ENCODE results near the gene ONECUT2. TPM values are rescaled to one million over a fixed set of nuclear protein-coding genes. Genes with fewer than 3 reads are reported as not detected.

Gene ONECUT2
- total RNA-seq, 2 experiments from 2014 or later: not detected

DNA sequence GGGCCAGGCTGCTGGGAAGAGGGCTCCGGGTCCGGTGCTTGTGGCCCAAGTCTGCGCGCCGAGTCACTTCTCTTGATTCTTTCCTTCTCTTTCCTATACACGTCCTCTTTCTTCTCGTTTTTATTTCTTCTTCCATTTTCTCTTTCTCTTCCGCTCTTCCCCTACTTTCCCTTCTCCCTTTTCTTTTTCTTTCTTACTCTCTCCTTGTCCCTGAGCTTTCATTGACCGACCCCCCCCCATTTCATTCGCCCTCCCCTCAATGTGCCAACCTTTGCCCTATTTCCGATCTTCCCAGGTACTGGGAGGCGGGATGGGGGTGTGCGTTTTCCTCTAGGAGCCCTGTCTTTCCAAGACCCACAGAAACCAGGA, 1.8 kb downstream of the ONECUT2 start:
- Mint-ChIP-seq H3K27ac (no peak overlapping the region), H3K4me3 (peak overlapping the region; percentile 74), H3K27me3 (peaks cover 94% of the 10 kb centered on the region), H3K36me3 (no peaks in the 10 kb centered on the region), H3K4me1 (peaks cover 45% of the 10 kb centered on the region), H3K9me3 (peaks cover 6% of the 10 kb centered on the region)
- DNase-seq: no peak

DNA sequence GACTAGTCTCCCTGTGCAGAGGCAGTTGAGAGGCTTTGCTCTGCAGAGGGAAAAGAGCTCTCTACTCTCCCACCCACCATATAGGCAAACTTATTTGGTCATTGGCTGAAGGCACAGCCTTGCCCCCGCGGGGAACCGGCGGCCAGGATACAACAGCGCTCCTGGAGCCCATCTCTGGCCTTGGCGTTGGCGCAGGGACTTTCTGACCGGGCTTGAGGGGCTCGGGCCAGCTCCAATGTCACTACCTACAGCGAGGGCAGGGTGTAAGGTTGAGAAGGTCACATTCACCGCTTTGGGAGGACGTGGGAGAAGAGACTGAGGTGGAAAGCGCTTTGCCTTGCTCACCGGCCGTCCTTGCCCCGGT, 2.2 kb downstream of the ONECUT2 start:
- Mint-ChIP-seq H3K27ac (peak overlapping the region; percentile 48), H3K4me3 (peak overlapping the region; percentile 74), H3K9me3 (peaks cover 3% of the 10 kb centered on the region), H3K36me3 (no peaks in the 10 kb centered on the region), H3K27me3 (peaks cover 94% of the 10 kb centered on the region), H3K4me1 (peaks cover 45% of the 10 kb centered on the region)
- no peak for DNase-seq

- DNase-seq: peak; percentile 82
- peaks cover 3% of the 10 kb centered on the region for H3K9me3 Mint-ChIP-seq
- peak overlapping the region; percentile 74 for H3K4me3 Mint-ChIP-seq
- peaks cover 94% of the 10 kb centered on the region for H3K27me3 Mint-ChIP-seq
- no peak overlapping the region for H3K27ac Mint-ChIP-seq
- peaks cover 45% of the 10 kb centered on the region for H3K4me1 Mint-ChIP-seq
- H3K36me3 Mint-ChIP-seq: no peaks in the 10 kb centered on the region
These were observed 2.8 kb downstream of the ONECUT2 start for GRCh38 chr18:57437766-57438671.

- H3K9me3 Mint-ChIP-seq: peaks cover 3% of the 10 kb centered on the region
- DNase-seq: no peak
- peaks cover 94% of the 10 kb centered on the region for H3K27me3 Mint-ChIP-seq
- H3K27ac Mint-ChIP-seq: no peak overlapping the region
- peak overlapping the region; percentile 42 for H3K4me3 Mint-ChIP-seq
- H3K36me3 Mint-ChIP-seq: no peaks in the 10 kb centered on the region
- H3K4me1 Mint-ChIP-seq: peaks cover 42% of the 10 kb centered on the region
These were observed 3.8 kb downstream of the ONECUT2 start for GRCh38 chr18:57438743-57439608.

DNA sequence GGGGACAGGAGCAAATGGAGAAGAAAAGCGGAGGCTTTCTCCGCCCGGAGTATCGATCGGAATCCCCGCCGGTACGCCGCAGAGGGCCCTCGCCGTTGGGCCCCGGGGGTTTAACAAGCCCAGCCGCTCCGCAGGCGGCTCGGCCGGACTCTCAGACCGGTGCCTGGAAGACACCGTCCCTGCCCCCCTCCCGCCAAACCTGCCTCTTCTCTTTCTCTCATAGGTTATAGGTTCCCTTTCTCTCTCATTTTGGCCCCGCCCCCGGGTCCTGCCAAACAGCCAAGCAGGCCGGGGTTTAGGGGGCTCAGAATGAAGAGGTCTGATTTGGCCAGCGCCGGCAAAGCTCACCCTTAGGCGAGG, 4.4 kb downstream of the ONECUT2 start:
- Mint-ChIP-seq H3K27me3 (peaks cover 94% of the 10 kb centered on the region), H3K4me1 (peaks cover 36% of the 10 kb centered on the region), H3K36me3 (no peaks in the 10 kb centered on the region), H3K4me3 (no peak overlapping the region), H3K27ac (no peak overlapping the region), H3K9me3 (peaks cover 3% of the 10 kb centered on the region)
- no peak for DNase-seq

DNA sequence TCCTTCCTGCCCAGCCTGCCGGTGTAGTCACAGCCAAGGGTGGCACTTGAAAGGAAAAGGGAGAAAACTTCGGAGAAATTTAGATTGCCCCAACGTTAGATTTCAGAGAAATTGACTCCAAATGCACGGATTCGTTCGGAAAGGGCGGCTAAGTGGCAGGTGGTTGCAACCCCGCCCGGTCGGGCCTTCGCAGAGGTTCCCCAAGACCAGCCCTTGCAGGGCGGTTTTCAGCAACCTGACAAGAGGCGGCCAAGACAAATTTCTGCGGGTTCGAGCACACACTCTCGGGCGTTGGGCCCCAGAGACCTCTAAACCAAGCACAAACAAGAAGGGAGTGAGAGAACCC, 4.8 kb downstream of the ONECUT2 start:
- H3K27me3 Mint-ChIP-seq: peaks cover 94% of the 10 kb centered on the region

GRCh38 chr18:57440331-57441070, 5.3 kb downstream of the ONECUT2 start:
- Mint-ChIP-seq H3K4me1 (peaks cover 36% of the 10 kb centered on the region), H3K27ac (no peak overlapping the region), H3K36me3 (no peaks in the 10 kb centered on the region), H3K4me3 (no peak overlapping the region), H3K9me3 (peaks cover 3% of the 10 kb centered on the region), H3K27me3 (peaks cover 97% of the 10 kb centered on the region)
- DNase-seq: no peak

More for the DNA sequence above, 4.8 kb downstream of the ONECUT2 start:
- no peak for DNase-seq
- Mint-ChIP-seq H3K4me3 (no peak overlapping the region), H3K36me3 (no peaks in the 10 kb centered on the region), H3K27ac (no peak overlapping the region), H3K9me3 (peaks cover 3% of the 10 kb centered on the region), H3K4me1 (peaks cover 36% of the 10 kb centered on the region)

GRCh38 chr18:57441071-57441794, 6.1 kb downstream of the ONECUT2 start:
- peaks cover 1% of the 10 kb centered on the region for H3K9me3 Mint-ChIP-seq
- no peaks in the 10 kb centered on the region for H3K36me3 Mint-ChIP-seq
- H3K4me3 Mint-ChIP-seq: peak overlapping the region; percentile 68
- H3K27ac Mint-ChIP-seq: peak overlapping the region; percentile 22
- peaks cover 97% of the 10 kb centered on the region for H3K27me3 Mint-ChIP-seq
- DNase-seq: peak; percentile 41
- H3K4me1 Mint-ChIP-seq: peaks cover 33% of the 10 kb centered on the region

DNA sequence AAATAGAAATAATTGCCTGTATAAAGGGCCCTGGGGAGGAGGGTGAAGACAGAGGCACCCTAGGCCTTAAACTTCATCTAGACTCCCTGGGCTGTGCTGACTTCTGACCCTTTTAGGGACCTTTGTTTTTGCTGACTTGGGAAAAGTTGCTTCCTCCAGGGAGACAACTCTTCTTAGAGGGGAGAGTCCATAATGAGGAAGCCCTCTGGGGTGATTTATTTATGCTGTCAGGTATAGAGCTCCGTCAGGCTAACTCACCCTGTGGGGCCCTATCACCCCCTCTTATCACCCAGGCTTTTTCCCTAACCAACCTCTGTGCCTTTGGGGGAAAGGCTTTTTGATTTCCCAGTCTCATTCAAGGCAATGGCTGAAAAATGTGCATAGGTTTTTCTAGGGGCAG, 8.1 kb downstream of the ONECUT2 start:
- Mint-ChIP-seq H3K27me3 (peaks cover 96% of the 10 kb centered on the region), H3K4me1 (peaks cover 19% of the 10 kb centered on the region), H3K9me3 (peaks cover 1% of the 10 kb centered on the region), H3K4me3 (no peak overlapping the region), H3K36me3 (no peaks in the 10 kb centered on the region), H3K27ac (no peak overlapping the region)
- no peak for DNase-seq

GRCh38 chr18:57443702-57444101, 8.5 kb downstream of the ONECUT2 start:
- Mint-ChIP-seq H3K36me3 (no peaks in the 10 kb centered on the region), H3K9me3 (no peaks in the 10 kb centered on the region), H3K4me1 (peaks cover 17% of the 10 kb centered on the region), H3K27ac (no peak overlapping the region), H3K4me3 (no peak overlapping the region), H3K27me3 (peaks cover 95% of the 10 kb centered on the region)
- DNase-seq: no peak

DNA sequence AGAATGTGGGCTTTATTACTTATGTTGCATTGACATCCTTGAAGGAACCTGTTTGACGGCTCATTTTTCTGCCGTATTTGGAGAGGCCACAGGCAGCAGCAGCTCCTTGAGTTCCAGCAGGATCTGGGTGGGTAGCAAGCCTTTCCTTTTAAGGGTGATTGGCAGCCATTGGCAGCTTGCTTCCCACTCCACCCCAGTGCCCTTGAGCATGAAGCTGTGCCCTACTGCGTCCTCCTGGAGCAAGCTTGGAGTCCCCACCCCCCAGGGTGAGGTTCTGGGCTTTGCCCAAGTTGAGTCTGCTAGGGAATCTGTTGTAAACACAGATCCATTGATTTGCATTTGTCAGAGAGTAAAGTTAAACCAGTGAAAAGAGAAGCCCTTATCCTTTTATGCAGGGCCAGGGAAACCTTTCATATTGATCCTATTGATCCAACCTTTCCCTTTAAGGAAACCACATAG, 9.2 kb downstream of the ONECUT2 start:
- Mint-ChIP-seq H3K9me3 (no peaks in the 10 kb centered on the region), H3K27ac (no peak overlapping the region), H3K4me3 (no peak overlapping the region), H3K36me3 (no peaks in the 10 kb centered on the region), H3K27me3 (peaks cover 89% of the 10 kb centered on the region), H3K4me1 (peaks cover 11% of the 10 kb centered on the region)
- DNase-seq: no peak

DNA sequence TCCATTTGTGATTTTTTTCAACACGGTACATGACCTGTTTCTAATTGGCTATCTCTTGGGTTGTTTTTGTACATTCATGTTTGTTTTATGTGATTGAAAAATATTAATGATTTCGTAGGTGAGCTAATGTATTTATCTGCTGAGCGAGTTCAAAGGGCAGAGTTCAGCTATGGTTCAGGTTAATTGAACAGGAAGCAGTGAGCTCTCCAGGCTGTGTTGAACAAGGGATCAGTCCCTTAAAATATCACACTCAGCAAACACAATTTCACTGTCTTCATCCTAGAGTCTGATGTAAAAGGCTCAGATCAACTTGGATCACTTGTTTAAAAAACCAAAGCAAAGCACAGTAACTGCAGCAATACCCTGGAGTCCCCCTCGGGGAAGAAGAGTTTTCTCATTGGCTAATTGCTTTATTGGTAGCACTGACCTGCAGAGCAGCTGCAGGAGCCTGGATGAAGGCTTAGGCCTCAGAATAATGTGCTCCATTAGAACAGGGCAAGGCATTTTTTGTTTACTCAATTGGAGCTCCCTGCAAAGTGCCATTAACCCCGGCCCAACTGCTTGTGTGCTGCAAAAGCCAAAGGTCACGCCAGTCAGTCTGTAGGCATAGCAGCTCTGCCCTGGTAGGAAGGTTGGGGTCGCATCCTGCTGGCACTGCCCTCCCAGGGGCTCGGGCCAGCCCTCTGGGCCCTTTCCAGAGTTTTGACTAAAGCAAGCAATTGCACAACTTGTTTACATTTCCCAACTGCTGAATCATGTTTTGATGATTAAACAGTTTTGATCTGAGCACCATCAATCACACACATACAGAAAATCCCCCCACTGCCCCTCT, 10.5 kb downstream of the ONECUT2 start:
- Mint-ChIP-seq H3K36me3 (no peaks in the 10 kb centered on the region), H3K9me3 (no peaks in the 10 kb centered on the region), H3K4me1 (peaks cover 6% of the 10 kb centered on the region), H3K27ac (no peak overlapping the region), H3K27me3 (peaks cover 85% of the 10 kb centered on the region), H3K4me3 (no peak overlapping the region)
- DNase-seq: no peak

DNA sequence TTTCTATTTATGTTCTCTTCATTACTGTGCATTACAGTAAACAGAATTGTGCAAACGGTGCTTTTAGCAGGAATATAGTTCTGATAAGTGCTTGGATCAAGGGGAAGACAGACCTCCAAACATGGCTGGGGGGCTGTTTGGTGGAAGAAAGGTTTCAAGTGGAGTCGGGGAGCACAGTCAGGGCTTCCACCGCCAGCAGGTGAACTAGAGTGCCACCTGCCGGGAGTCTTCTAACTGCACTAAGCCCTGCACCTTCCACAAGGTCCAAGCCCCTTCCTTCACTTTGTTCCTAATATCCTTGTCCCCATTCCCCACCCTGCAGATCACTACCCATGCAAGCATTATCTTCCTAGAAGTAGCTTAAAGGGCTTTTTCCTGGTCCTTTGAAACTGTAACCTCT, 11.1 kb downstream of the ONECUT2 start:
- Mint-ChIP-seq H3K9me3 (no peaks in the 10 kb centered on the region), H3K27ac (no peak overlapping the region), H3K27me3 (peaks cover 79% of the 10 kb centered on the region), H3K4me3 (no peak overlapping the region), H3K36me3 (no peaks in the 10 kb centered on the region), H3K4me1 (peaks cover 4% of the 10 kb centered on the region)
- DNase-seq: peak; percentile 14

DNA sequence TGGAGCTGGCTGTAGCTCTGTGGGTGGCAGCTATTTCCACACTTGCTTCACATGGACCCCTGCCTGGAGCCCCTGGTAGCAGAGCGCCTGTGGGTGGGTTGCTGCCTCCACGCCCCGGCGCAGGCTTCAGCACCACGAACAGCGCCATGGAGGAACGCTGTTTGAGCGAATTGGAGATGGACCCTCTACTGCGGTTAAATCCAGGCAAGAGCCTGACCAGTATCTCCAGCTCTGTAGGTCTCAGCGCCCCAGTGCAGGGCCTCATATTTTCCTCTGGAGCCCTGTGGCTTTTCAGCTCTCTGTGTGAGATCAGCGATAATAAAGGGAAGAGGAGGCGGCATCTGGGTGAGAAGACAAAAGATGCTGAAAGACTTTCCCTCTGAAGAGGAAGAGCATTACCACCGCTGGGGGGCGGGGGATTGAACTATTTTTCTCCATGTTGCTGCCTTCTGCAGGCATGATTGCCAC, 12.0 kb downstream of the ONECUT2 start:
- peak; percentile 25 for DNase-seq
- Mint-ChIP-seq H3K36me3 (no peaks in the 10 kb centered on the region), H3K4me1 (no peaks in the 10 kb centered on the region), H3K27ac (no peak overlapping the region), H3K4me3 (no peak overlapping the region), H3K27me3 (peaks cover 78% of the 10 kb centered on the region), H3K9me3 (no peaks in the 10 kb centered on the region)
